ENCODE measurements around the gene NAA80. TPM values are rescaled to one million over a fixed set of nuclear protein-coding genes. Genes with fewer than 3 reads are reported as not detected.

The NAA80 gene
- total RNA-seq, 1 donor from 2014 or later, result 12.5 TPM

GRCh38 chr3:50341996-50342650 lies 42.9 kb upstream of the NAA80 start:
- DNase-seq, result no peak
- no peak for TF ChIP-seq CTCF (IDR thresholded peaks at IDR 0.05)

DNA sequence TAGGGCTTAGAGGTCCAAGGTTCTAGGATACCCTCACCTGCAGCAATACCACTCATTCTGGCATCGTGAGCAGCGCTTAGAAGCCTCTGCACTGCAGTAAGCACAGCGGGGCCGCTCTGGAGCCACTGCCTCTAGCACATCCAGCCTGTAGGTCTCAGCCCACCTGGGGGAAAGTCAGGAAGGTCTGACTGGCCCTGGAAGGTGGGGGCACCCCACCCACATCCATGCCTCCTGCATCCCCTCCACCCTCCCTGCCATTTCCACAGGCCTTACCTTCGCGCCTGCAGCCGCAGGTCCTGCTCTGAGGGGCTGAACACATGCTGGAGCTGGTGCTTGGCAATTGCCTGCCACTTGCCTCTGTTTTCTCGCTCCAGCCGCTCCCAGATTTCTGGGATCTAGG lies 42.3 kb upstream of the NAA80 start:
- peaks cover 44% of the 10 kb centered on the region for H3K4me1 ChIP-seq
- intact Hi-C loops (cut with DNase I), result no loop called here
- peak overlapping the region; percentile 95 for H3K4me3 ChIP-seq
- H3K9me3 ChIP-seq, result no peaks in the 10 kb centered on the region
- H3K27me3 ChIP-seq, result no peaks in the 10 kb centered on the region
- no peaks in the 10 kb centered on the region for H3K36me3 ChIP-seq
- ATAC-seq (no peak), DNase-seq (peak; percentile 69)
- TF ChIP-seq CTCF (IDR thresholded peaks at IDR 0.05), result no peak
- peak overlapping the region; percentile 96 for H3K27ac ChIP-seq

More at GRCh38 chr3:50341996-50342650, 42.9 kb upstream of the NAA80 start:
- intact Hi-C loops (cut with DNase I), result no loop called here
- H3K4me3 ChIP-seq, result no peak overlapping the region
- H3K27ac ChIP-seq, result no peak overlapping the region
- H3K4me1 ChIP-seq, result peaks cover 43% of the 10 kb centered on the region
- ATAC-seq, result no peak
- no peaks in the 10 kb centered on the region for H3K27me3 ChIP-seq
- no peaks in the 10 kb centered on the region for H3K36me3 ChIP-seq
- no peaks in the 10 kb centered on the region for H3K9me3 ChIP-seq

- H3K4me1 ChIP-seq, result peaks cover 47% of the 10 kb centered on the region
- no peaks in the 10 kb centered on the region for H3K36me3 ChIP-seq
- ATAC-seq, result peak; percentile 61
- intact Hi-C loops (cut with DNase I), result no loop called here
- no peak for TF ChIP-seq CTCF (IDR thresholded peaks at IDR 0.05)
- H3K27ac ChIP-seq, result peak within 1 kb of the TSS; percentile 96
- H3K9me3 ChIP-seq, result no peaks in the 10 kb centered on the region
- no peaks in the 10 kb centered on the region for H3K27me3 ChIP-seq
- peak; percentile 89 for DNase-seq
- peak within 1 kb of the TSS; percentile 95 for H3K4me3 ChIP-seq
Observed at GRCh38 chr3:50340448-50341329, 41.5 kb upstream of the NAA80 start, which contains the start of gene RASSF1. Gene RASSF1 (minus strand): TSS chr3:50340836. CDS start chr3:50340805, 31 bp downstream.

DNA sequence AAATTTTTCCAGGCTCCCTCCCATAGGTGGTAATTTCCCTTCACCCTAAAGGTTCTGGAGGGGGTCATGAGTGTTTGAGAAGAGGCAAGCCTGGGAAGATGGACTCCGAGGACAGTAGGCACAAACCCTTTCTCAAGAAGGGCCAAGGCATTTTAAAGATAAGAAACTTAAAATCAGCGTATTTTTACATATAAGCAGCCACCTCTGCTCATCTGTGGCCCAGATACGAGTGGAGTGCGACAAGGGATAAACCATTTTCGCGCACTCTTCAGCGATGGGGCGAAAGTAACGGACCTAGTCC lies 40.9 kb upstream of the NAA80 start:
- Histone ChIP-seq H3K27me3 (no peaks in the 10 kb centered on the region), H3K36me3 (no peaks in the 10 kb centered on the region), H3K9me3 (no peaks in the 10 kb centered on the region), H3K4me1 (peaks cover 47% of the 10 kb centered on the region), H3K4me3 (peak overlapping the region; percentile 95), H3K27ac (peak overlapping the region; percentile 96)
- no peak for ATAC-seq
- intact Hi-C loops (cut with DNase I), result no loop called here
- DNase-seq, result no peak
- no peak for TF ChIP-seq CTCF (IDR thresholded peaks at IDR 0.05)

DNA sequence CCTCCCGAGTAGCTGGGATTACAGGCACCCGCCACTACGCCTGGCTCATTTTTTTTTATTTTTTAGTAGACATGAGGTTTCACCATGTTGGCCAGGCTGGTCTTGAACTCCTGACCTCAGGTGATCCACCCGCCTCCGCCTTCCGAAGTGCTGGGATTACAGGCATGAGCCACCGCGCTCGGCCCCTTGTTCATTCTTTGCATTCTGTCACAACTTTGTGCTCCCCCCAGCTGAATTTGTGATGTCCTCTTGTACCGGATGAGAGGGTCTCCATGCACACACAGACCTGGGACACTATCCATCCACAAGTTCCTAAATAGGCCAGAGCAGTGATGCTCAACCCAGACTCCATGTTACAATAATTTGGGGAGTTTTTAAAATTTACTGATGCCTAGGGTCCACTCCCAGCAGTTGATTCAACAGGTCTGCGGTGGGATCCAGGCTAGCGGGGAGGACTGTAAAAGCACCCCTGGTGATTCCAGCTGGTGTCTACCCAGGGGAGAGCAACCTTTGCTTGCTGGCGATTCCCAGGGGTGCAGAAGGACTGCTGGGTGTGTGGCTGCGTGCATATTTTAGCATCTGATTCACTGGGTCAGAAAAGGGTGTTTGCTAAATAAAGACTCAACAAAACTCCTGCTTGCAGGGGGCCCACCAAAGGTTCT lies 40.4 kb upstream of the NAA80 start:
- H3K27ac ChIP-seq, result peak overlapping the region; percentile 96
- H3K4me1 ChIP-seq, result peaks cover 50% of the 10 kb centered on the region
- peak overlapping the region; percentile 95 for H3K4me3 ChIP-seq

More for the DNA sequence above, 40.4 kb upstream of the NAA80 start:
- Histone ChIP-seq H3K36me3 (no peaks in the 10 kb centered on the region), H3K9me3 (no peaks in the 10 kb centered on the region), H3K27me3 (no peaks in the 10 kb centered on the region)
- no peak for TF ChIP-seq CTCF (IDR thresholded peaks at IDR 0.05)
- intact Hi-C loops (cut with DNase I), result no loop called here
- ATAC-seq (no peak), DNase-seq (no peak)

All from upper lobe of right lung (tissue), 1 donor.